CD4-positive, alpha-beta T cell treated with Interleukin-4 for 4 hours (primary cell): ENCODE data around the gene C5AR2.
"Not testable (repeated sequence)": the region's sequence is repeated elsewhere in the genome, so short reads cannot be mapped to it uniquely, and the experiment has no call there.

Experiments
- DNase-seq: peaks from one replicate; pipeline ENCODE4 v3.0.0-alpha.2; 2020

The C5AR2 gene

GRCh38 chr19:47365455-47365854, 33.5 kb downstream of the C5AR2 start:
- DNase-seq, result not testable (repeated sequence)

- no peak for DNase-seq
Measured at GRCh38 chr19:47370045-47370611, 38.2 kb downstream of the C5AR2 start.

GRCh38 chr19:47371261-47371660, 39.3 kb downstream of the C5AR2 start:
- DNase-seq, result no peak

GRCh38 chr19:47372603-47373002, 40.6 kb downstream of the C5AR2 start:
- DNase-seq, result no peak

- no peak for DNase-seq
Measured at GRCh38 chr19:47373246-47374240, 41.6 kb downstream of the C5AR2 start.

GRCh38 chr19:47374876-47375693, 43.1 kb downstream of the C5AR2 start:
- no peak for DNase-seq

- no peak for DNase-seq
Measured at GRCh38 chr19:47375694-47376588, 44.0 kb downstream of the C5AR2 start.

- DNase-seq, result no peak
Measured at GRCh38 chr19:47376589-47377144, 44.7 kb downstream of the C5AR2 start.

- no peak for DNase-seq
Measured at GRCh38 chr19:47377208-47377701, 45.3 kb downstream of the C5AR2 start.

- no peak for DNase-seq
Measured at GRCh38 chr19:47377801-47378200, 45.8 kb downstream of the C5AR2 start.

- no peak for DNase-seq
Measured at GRCh38 chr19:47378246-47378645, 46.3 kb downstream of the C5AR2 start.

GRCh38 chr19:47379381-47379938, 47.5 kb downstream of the C5AR2 start:
- DNase-seq, result no peak

- DNase-seq, result no peak
Measured at GRCh38 chr19:47380559-47380958, 48.6 kb downstream of the C5AR2 start.

- DNase-seq, result no peak
Measured at GRCh38 chr19:47381121-47381520, 49.1 kb downstream of the C5AR2 start.

- DNase-seq, result peak; percentile 29
Measured at GRCh38 chr19:47381653-47382279, 49.8 kb downstream of the C5AR2 start.

- DNase-seq, result not testable (repeated sequence)
Measured at GRCh38 chr19:47383890-47384289, 51.9 kb downstream of the C5AR2 start.

- DNase-seq, result not testable (repeated sequence)
Measured at GRCh38 chr19:47384533-47384932, 52.6 kb downstream of the C5AR2 start.

- not testable (repeated sequence) for DNase-seq
Measured at GRCh38 chr19:47386582-47386981, 54.6 kb downstream of the C5AR2 start.

GRCh38 chr19:47387623-47388022, 55.6 kb downstream of the C5AR2 start:
- DNase-seq, result not testable (repeated sequence)

- DNase-seq, result not testable (repeated sequence)
Measured at GRCh38 chr19:47388721-47389120, 56.7 kb downstream of the C5AR2 start.

- DNase-seq, result peak; percentile 16
Measured at GRCh38 chr19:47389150-47389556, 57.2 kb downstream of the C5AR2 start.
